NCI-H2029 treated with DMSO at 0.1 percent for 48 hours (cell line): ENCODE data around the gene XBP1.
"Not testable (repeated sequence)": the region's sequence is repeated elsewhere in the genome, so short reads cannot be mapped to it uniquely, and the experiment has no call there.

ENCODE experiments used
- DNase-seq: peaks from one replicate; lab custom pipeline; 2025; lab: John Stamatoyannopoulos, UW

Gene XBP1

GRCh38 chr22:28817919-28818859 is 17.8 kb upstream of the XBP1 start:
- peak; percentile 71 for DNase-seq

- DNase-seq = no peak
These were observed 16.7 kb upstream of the XBP1 start for GRCh38 chr22:28817064-28817463.

- DNase-seq = no peak
These were observed 15.4 kb upstream of the XBP1 start for GRCh38 chr22:28815729-28816128.

GRCh38 chr22:28815111-28815510 is 14.7 kb upstream of the XBP1 start:
- no peak for DNase-seq

GRCh38 chr22:28813772-28814518 is 13.6 kb upstream of the XBP1 start:
- no peak for DNase-seq

- DNase-seq = no peak
These were observed 12.1 kb upstream of the XBP1 start for GRCh38 chr22:28812516-28812915.

- no peak for DNase-seq
These were observed 10.6 kb upstream of the XBP1 start for GRCh38 chr22:28810821-28811491.

- DNase-seq = no peak
These were observed 8.5 kb upstream of the XBP1 start for GRCh38 chr22:28808716-28809355.

GRCh38 chr22:28805426-28805825 is 5.1 kb upstream of the XBP1 start:
- DNase-seq = not testable (repeated sequence)

- no peak for DNase-seq
These were observed 2.3 kb upstream of the XBP1 start for GRCh38 chr22:28802595-28803123.

- no peak for DNase-seq
These were observed 1.7 kb upstream of the XBP1 start for GRCh38 chr22:28801845-28802594.

- no peak for DNase-seq
These were observed 612 bp downstream of the XBP1 start for GRCh38 chr22:28799606-28800307.

GRCh38 chr22:28798810-28799605 is 1.4 kb downstream of the XBP1 start:
- DNase-seq = no peak

GRCh38 chr22:28795932-28796856 is 4.2 kb downstream of the XBP1 start:
- DNase-seq = no peak

- DNase-seq = no peak
These were observed 5.2 kb downstream of the XBP1 start for GRCh38 chr22:28795071-28795693.

- no peak for DNase-seq
These were observed 6.3 kb downstream of the XBP1 start for GRCh38 chr22:28793976-28794584.
